Kasumi-1 (cell line): ENCODE measurements around the gene SIGMAR1.
A peak's percentile ranks its signal among the peaks of the same experiment; 100 is the strongest.

ENCODE experiments used
- DNase-seq, 2 experiments: peaks; one replicate each; lab custom pipeline; 2025; lab: John Stamatoyannopoulos, UW

Gene SIGMAR1

GRCh38 chr9:34630402-34631154 lies 7.0 kb downstream of the SIGMAR1 start:
- DNase-seq: no peak

GRCh38 chr9:34629491-34629808 lies 8.1 kb downstream of the SIGMAR1 start:
- DNase-seq: no peak

- no peak for DNase-seq
Measured at GRCh38 chr9:34628656-34629490, 8.7 kb downstream of the SIGMAR1 start, which contains the start of gene ARID3C. Gene ARID3C (minus strand): TSS chr9:34629066. CDS start chr9:34628014, 1,052 bp downstream.

GRCh38 chr9:34627716-34628655 lies 9.6 kb downstream of the SIGMAR1 start:
- peak in 1 of 2 experiments; percentile 16 for DNase-seq

GRCh38 chr9:34625186-34625486 lies 12.5 kb downstream of the SIGMAR1 start:
- no peak for DNase-seq

- DNase-seq: no peak
Measured at GRCh38 chr9:34624475-34625185, 13.0 kb downstream of the SIGMAR1 start.

- DNase-seq: no peak
Measured at GRCh38 chr9:34623374-34624235, 14.0 kb downstream of the SIGMAR1 start.

GRCh38 chr9:34620061-34620994 lies 17.3 kb downstream of the SIGMAR1 start, which contains the start of gene DCTN3:
Gene DCTN3 (minus strand): TSS chr9:34620495. CDS start chr9:34620464, 31 bp downstream.
- peak; percentile 97 to 98 for DNase-seq

GRCh38 chr9:34615132-34615531 lies 22.5 kb downstream of the SIGMAR1 start:
- DNase-seq: no peak

- DNase-seq: peak; percentile 84 to 87
Measured at GRCh38 chr9:34612788-34613390, 24.7 kb downstream of the SIGMAR1 start.

GRCh38 chr9:34611811-34612787 lies 25.5 kb downstream of the SIGMAR1 start, which contains the start of gene RPP25L:
Gene RPP25L (minus strand): TSS chr9:34612097. CDS start chr9:34611296, 801 bp downstream.
- DNase-seq: peak; percentile 53 to 57

- no peak for DNase-seq
Measured at GRCh38 chr9:34611251-34611810, 26.3 kb downstream of the SIGMAR1 start.

- DNase-seq: peak in 1 of 2 experiments; percentile 26
Measured at GRCh38 chr9:34610434-34611206, 27.0 kb downstream of the SIGMAR1 start.

GRCh38 chr9:34607331-34607730 lies 30.3 kb downstream of the SIGMAR1 start:
- DNase-seq: no peak

- no peak for DNase-seq
Measured at GRCh38 chr9:34606905-34607304, 30.7 kb downstream of the SIGMAR1 start.

- no peak for DNase-seq
Measured at GRCh38 chr9:34606190-34606589, 31.4 kb downstream of the SIGMAR1 start.
